SK-N-MC (cell line): ENCODE data around the gene MOCOS.

Source experiments
- EZH2 ChIP-seq: fragments of 200-600 bp; sonication (generic); IDR thresholded peaks from one replicate; pipeline ENCODE4 v1.6.1; 2017; ENCODE audit warnings: antibody characterized with exemption
- POLR2AphosphoS5 ChIP-seq: IDR thresholded peaks from 2 replicates; pipeline ENCODE4 v1.6.1; 2012; ENCODE audit warnings: mild to moderate bottlenecking, low read depth, low read length, borderline replicate concordance

DNA sequence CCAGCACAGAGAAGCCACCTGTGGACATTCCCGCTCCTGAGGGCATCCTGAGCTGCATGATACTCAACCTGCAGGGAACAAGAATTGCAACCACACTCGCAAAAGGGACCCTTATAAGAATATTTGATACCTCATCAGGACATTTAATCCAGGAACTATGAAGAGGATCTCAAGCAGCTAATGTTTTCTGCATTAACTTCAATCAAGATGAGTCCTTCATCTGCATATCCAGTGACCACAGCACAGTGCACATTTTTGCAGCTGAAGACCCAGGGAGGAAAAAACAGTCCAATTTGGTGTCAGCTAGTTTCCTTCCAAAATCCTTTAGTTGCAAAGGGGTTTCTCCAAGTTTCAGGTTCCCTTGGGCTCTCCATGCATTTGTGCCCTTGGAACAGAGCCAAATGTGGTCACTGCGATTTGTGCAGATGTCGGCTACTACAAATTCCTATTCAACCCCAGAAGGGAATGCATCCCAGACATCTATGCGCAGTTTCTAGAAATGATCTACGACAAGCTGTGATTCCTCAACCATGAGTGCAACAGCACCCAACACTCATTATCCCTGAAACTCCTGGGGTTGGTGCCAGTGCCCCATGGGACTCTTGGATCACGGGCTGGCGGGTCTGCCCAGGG, 86.9 kb downstream of the MOCOS start:
- TF ChIP-seq POLR2AphosphoS5 (no peak), EZH2 (no peak)
